HG02571 (cell line): Measurements from ENCODE around the gene KMT5B.

Experiments
- ATAC-seq: cut with Tn5 transposase; IDR thresholded peaks from one replicate; pipeline ENCODE4 v1.9.1; 2021; ENCODE audit warnings: mild to moderate bottlenecking, moderate library complexity; ENCODE audit not compliant: unreplicated experiment

KMT5B gene

GRCh38 chr11:68186061-68186460 lies 27.0 kb downstream of the KMT5B start:
- no peak for ATAC-seq

- no peak for ATAC-seq
Observed at GRCh38 chr11:68181719-68182451, 31.2 kb downstream of the KMT5B start.

- ATAC-seq = no peak
Observed at GRCh38 chr11:68179847-68180246, 33.2 kb downstream of the KMT5B start.

GRCh38 chr11:68177877-68178276 lies 35.2 kb downstream of the KMT5B start:
- ATAC-seq = no peak

GRCh38 chr11:68173926-68174325 lies 39.2 kb downstream of the KMT5B start:
- ATAC-seq = no peak

- no peak for ATAC-seq
Observed at GRCh38 chr11:68169442-68169841, 43.7 kb downstream of the KMT5B start.

- no peak for ATAC-seq
Observed at GRCh38 chr11:68168694-68169093, 44.4 kb downstream of the KMT5B start.

- ATAC-seq = no peak
Observed at GRCh38 chr11:68167474-68167873, 45.6 kb downstream of the KMT5B start.

- ATAC-seq = no peak
Observed at GRCh38 chr11:68166969-68167368, 46.1 kb downstream of the KMT5B start.

GRCh38 chr11:68165601-68166000 lies 47.5 kb downstream of the KMT5B start:
- ATAC-seq = no peak

GRCh38 chr11:68164437-68164836 lies 48.7 kb downstream of the KMT5B start:
- ATAC-seq = no peak

- ATAC-seq = no peak
Observed at GRCh38 chr11:68163691-68164090, 49.4 kb downstream of the KMT5B start.

- no peak for ATAC-seq
Observed at GRCh38 chr11:68160100-68160695, 52.9 kb downstream of the KMT5B start.

- no peak for ATAC-seq
Observed at GRCh38 chr11:68159665-68160064, 53.4 kb downstream of the KMT5B start.

GRCh38 chr11:68159161-68159560 lies 53.9 kb downstream of the KMT5B start:
- no peak for ATAC-seq

GRCh38 chr11:68158580-68158979 lies 54.5 kb downstream of the KMT5B start:
- no peak for ATAC-seq

- no peak for ATAC-seq
Observed at GRCh38 chr11:68153742-68154141, 59.4 kb downstream of the KMT5B start.

- ATAC-seq = no peak
Observed at GRCh38 chr11:68150037-68150436, 63.1 kb downstream of the KMT5B start.

GRCh38 chr11:68149417-68149816 lies 63.7 kb downstream of the KMT5B start:
- no peak for ATAC-seq

- ATAC-seq = no peak
Observed at GRCh38 chr11:68148879-68149278, 64.2 kb downstream of the KMT5B start.

GRCh38 chr11:68148071-68148805 lies 64.9 kb downstream of the KMT5B start:
- no peak for ATAC-seq
